K562 (cell line): ENCODE measurements around the gene GAB2. TPM values are rescaled to one million over a fixed set of nuclear protein-coding genes. Genes with fewer than 3 reads are reported as not detected.

Experiments
- BDP1 ChIP-seq: IDR thresholded peaks from 3 replicates; pipeline ENCODE4 v1.6.1; 2011; ENCODE audit not compliant: insufficient read length, insufficient read depth
- CBFB ChIP-seq: sonication (generic); formaldehyde crosslinking; IDR thresholded peaks from 2 replicates; pipeline ENCODE4 v1.4.0; 2020; ENCODE audit warnings: mild to moderate bottlenecking, missing genetic modification reagents
- CHD7 ChIP-seq: fragments of 200-600 bp; sonication (generic); IDR thresholded peaks from one replicate; pipeline ENCODE4 v1.6.1; 2012; ENCODE audit warnings: mild to moderate bottlenecking, low read depth, low read length, inconsistent platforms
- DIDO1 ChIP-seq: fragments of 450-650 bp; IDR thresholded peaks from 2 replicates; pipeline ENCODE4 v1.6.1; 2016; ENCODE audit warnings: low read depth, missing biosample characterization, missing genetic modification characterization
- ESRRA ChIP-seq: fragments of 450-650 bp; IDR thresholded peaks from 2 replicates; pipeline ENCODE4 v1.6.1; 2014; ENCODE audit warnings: low read depth, mild to moderate bottlenecking, moderate library complexity, borderline replicate concordance
- MCM7 ChIP-seq, 2 experiments: fragments of 450-650 bp; IDR thresholded peaks; 2 replicates each; pipeline ENCODE4 v1.6.1; 2016 to 2018
- NFE2L1 ChIP-seq: fragments of 450-650 bp; IDR thresholded peaks from 2 replicates; pipeline ENCODE4 v1.6.1; 2016; ENCODE audit warnings: missing genetic modification characterization, low read depth, mild to moderate bottlenecking, missing compliant biosample characterization, moderate library complexity, borderline replicate concordance
- RBM22 ChIP-seq: fragments of 200-400 bp; formaldehyde crosslinking; IDR thresholded peaks from 2 replicates; pipeline ENCODE4 v1.6.1; 2018; ENCODE audit warnings: low read length, low read depth; ENCODE audit not compliant: poor library complexity, severe bottlenecking
- TRIM24 ChIP-seq, 2 experiments: fragments of 450-650 bp; IDR thresholded peaks; 2 replicates each; pipeline ENCODE4 v1.6.1; 2016
- ZFP36 ChIP-seq: fragments of 150-350 bp; IDR thresholded peaks from 2 replicates; pipeline ENCODE4 v1.6.1; 2018; ENCODE audit warnings: low read length, low read depth; ENCODE audit not compliant: partially characterized antibody
- polyA plus RNA-seq, 8 experiments: library from polyadenylated mRNA; depleted of rRNA in 4 of 8; stranded (reverse) in 5 of 8; unstranded in 3 of 8; fragments of >200 nt; fragmentation: Nextera tagmentation in 2 of 8; fragmentation: Illumina TruSeq in 1 of 8; extraction: Ambion mirVana in 2 of 8; extraction: Trizol in 1 of 8; gene quantifications; 2 replicates each; pipeline versions ENCODE4 v1.2.1 to v1.2.3, GENCODE V29; 2011 to 2014; ENCODE audit warnings: inconsistent platforms in 1 of 8, missing spikeins in 1 of 8
- total RNA-seq, 7 experiments: library from RNA; depleted of rRNA in 6 of 7; stranded (reverse); fragments of >200 nt in 6 of 7; fragmentation: Illumina TruSeq in 2 of 7; extraction: Trizol in 2 of 7; gene quantifications; 2 replicates each; pipeline versions ENCODE4 v1.2.1 to v1.2.3, GENCODE V29; 2011 to 2021; ENCODE audit warnings: low replicate concordance in 1 of 7
- TF ChIP-seq, protein P1 (sequence below): sonication (generic); formaldehyde crosslinking; IDR thresholded peaks from 2 replicates; pipeline ENCODE4 v1.9.0; 2022; ENCODE audit warnings: mild to moderate bottlenecking, missing genetic modification reagents
- TF ChIP-seq, protein P2 (sequence below): sonication (generic); formaldehyde crosslinking; IDR thresholded peaks from 2 replicates; pipeline ENCODE4 v1.8.1; 2023; ENCODE audit warnings: missing genetic modification reagents, mild to moderate bottlenecking, borderline replicate concordance

Gene GAB2
- total and polyA plus RNA-seq, 9 of the 15 experiments (the other 6 are each of a cell fraction or from before 2014, with no cell fraction given), result 2.3 to 35.2 (median 16.1) TPM

DNA sequence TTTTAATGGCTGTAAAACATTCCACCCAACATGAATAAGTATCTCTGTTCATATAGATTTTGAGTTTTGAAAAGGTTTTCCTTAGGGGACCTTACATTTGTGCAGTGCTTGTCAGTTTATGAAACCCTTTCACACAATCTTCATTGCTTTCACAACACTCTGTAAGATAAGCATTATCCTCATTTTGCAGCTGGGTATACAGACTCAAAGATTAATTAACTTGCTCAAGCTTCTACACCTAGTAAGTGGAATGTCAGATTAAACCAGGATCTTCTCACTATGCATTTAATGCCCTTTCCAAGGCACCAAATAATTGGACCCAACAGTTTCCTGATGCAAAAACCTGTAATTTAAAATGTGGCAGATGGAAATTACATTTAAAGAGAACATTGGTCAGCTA lies 11.6 kb upstream of the GAB2 start (continued):
- no peak for TF ChIP-seq CHD7
- no peak for TF ChIP-seq ZFP36
- TF ChIP-seq DIDO1 (tag), result no peak
- TF ChIP-seq BDP1, result no peak
- no peak for TF ChIP-seq MCM7 (IDR thresholded peaks at IDR 0.05)
- TF ChIP-seq CBFB (CRISPR knock-in tag), result no peak
- TF ChIP-seq RBM22, result no peak
- TF ChIP-seq TRIM24 (IDR thresholded peaks at IDR 0.05), result peak in 1 of 2 experiments; percentile 57; a peak in 2 of 4 replicates
- TF ChIP-seq, protein P1, sequence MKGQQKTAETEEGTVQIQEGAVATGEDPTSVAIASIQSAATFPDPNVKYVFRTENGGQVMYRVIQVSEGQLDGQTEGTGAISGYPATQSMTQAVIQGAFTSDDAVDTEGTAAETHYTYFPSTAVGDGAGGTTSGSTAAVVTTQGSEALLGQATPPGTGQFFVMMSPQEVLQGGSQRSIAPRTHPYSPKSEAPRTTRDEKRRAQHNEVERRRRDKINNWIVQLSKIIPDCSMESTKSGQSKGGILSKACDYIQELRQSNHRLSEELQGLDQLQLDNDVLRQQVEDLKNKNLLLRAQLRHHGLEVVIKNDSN (CRISPR knock-in tag), result no peak
- TF ChIP-seq ESRRA, result no peak
- no peak for TF ChIP-seq NFE2L1 (tag)
- TF ChIP-seq, protein P2, sequence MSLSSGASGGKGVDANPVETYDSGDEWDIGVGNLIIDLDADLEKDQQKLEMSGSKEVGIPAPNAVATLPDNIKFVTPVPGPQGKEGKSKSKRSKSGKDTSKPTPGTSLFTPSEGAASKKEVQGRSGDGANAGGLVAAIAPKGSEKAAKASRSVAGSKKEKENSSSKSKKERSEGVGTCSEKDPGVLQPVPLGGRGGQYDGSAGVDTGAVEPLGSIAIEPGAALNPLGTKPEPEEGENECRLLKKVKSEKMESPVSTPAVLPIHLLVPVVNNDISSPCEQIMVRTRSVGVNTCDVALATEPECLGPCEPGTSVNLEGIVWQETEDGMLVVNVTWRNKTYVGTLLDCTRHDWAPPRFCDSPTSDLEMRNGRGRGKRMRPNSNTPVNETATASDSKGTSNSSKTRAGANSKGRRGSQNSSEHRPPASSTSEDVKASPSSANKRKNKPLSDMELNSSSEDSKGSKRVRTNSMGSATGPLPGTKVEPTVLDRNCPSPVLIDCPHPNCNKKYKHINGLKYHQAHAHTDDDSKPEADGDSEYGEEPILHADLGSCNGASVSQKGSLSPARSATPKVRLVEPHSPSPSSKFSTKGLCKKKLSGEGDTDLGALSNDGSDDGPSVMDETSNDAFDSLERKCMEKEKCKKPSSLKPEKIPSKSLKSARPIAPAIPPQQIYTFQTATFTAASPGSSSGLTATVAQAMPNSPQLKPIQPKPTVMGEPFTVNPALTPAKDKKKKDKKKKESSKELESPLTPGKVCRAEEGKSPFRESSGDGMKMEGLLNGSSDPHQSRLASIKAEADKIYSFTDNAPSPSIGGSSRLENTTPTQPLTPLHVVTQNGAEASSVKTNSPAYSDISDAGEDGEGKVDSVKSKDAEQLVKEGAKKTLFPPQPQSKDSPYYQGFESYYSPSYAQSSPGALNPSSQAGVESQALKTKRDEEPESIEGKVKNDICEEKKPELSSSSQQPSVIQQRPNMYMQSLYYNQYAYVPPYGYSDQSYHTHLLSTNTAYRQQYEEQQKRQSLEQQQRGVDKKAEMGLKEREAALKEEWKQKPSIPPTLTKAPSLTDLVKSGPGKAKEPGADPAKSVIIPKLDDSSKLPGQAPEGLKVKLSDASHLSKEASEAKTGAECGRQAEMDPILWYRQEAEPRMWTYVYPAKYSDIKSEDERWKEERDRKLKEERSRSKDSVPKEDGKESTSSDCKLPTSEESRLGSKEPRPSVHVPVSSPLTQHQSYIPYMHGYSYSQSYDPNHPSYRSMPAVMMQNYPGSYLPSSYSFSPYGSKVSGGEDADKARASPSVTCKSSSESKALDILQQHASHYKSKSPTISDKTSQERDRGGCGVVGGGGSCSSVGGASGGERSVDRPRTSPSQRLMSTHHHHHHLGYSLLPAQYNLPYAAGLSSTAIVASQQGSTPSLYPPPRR (CRISPR knock-in tag), result no peak
